GM19240 (cell line): ENCODE results near the gene IKZF1.

Experiments used
- DNase-seq: peaks from one replicate; pipeline ENCODE4 v3.0.0; 2011; ENCODE audit warnings: low spot score; ENCODE audit not compliant: insufficient read length

IKZF1 gene

GRCh38 chr7:50369143-50370026 is 64.9 kb downstream of the IKZF1 start:
- DNase-seq = no peak

DNA sequence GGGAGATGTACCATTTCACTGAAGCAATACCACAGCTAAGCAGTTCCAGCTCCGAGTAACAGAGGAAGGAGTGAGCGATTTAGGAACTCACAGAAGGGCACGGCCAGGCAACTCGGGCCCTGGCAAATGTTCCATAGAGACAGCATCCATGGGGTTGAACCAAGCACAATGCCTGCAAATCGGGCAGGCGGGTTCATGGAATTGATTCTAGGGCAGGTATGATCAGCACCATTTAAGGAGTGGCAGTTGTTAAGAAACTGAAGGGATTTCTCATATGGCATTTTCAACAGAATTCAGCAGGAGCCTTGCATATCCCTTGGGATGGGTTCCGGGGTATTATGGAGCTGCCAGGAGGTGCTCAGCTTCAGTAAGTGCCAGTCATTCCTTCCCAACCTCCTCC is 66.4 kb downstream of the IKZF1 start:
- no peak for DNase-seq

DNA sequence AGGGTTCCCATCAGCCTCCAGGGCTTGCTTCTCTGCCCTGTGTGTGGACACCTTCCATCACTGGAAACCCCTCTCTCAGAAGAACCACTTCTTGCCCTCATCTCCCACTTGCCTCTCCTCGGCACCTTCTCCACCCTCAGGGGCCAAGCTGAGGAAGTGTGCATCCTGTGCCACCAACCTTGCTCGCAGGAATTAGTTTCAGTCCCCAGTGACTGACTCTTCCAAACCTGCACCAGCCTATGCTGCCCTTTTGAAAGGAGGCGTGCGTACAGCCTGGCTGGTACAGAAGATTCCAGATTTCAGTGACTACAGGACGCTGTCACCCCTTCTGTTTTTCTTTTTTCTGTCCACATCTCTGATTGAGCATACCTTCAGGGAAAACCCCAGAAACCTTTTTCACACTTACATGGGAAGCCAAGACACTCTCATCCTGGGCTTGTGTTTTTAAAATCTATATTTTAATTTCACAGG is 67.1 kb downstream of the IKZF1 start:
- DNase-seq = no peak

DNA sequence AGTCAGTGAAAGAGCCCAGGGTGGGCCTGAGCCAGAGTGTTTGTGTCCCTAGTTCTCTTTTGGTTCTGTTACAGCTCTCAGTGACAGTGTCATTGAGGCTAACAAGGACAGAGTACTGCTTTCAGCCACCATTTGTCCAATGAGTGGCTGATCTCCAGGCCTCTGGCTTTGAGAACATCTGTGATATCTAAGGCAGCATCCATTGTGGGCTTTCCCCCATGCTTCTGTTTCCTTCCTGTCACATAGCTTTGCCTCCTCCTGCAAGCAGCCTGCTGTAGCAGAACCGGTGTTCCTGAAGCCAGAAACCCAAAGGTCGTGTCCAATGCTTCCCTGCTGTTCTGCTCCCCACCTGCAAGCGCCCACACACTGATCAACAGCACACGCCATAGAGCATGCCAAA is 68.4 kb downstream of the IKZF1 start:
- no peak for DNase-seq

DNA sequence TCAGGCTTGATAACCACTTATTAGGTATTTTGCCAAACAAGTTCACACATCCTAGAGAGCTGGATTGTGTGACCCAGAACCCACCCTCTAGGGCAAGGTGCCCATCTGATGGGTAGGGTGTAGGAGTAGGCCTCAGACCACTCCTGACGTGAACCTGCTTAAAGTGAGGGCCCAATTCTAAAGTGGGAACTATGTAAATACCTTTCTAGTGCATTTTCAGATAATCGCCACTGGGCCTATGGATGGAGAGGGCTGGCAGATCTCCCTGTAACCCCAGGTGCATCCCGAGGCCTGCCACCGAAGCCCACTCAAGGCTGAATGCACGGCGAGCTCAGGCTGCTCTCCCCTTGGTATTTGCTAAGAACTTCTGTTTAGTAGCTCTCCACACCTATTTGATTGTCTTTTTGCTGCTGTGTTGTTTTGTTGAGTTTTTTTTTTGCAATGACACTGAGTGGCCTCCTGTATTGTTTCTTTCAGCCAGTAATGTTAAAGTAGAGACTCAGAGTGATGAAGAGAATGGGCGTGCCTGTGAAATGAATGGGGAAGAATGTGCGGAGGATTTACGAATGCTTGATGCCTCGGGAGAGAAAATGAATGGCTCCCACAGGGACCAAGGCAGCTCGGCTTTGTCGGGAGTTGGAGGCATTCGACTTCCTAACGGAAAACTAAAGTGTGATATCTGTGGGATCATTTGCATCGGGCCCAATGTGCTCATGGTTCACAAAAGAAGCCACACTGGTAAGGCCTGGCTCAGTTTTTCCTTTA is 71.7 kb downstream of the IKZF1 start:
- no peak for DNase-seq

GRCh38 chr7:50377356-50377755 is 72.8 kb downstream of the IKZF1 start:
- no peak for DNase-seq

GRCh38 chr7:50379082-50379481 is 74.6 kb downstream of the IKZF1 start:
- no peak for DNase-seq

DNA sequence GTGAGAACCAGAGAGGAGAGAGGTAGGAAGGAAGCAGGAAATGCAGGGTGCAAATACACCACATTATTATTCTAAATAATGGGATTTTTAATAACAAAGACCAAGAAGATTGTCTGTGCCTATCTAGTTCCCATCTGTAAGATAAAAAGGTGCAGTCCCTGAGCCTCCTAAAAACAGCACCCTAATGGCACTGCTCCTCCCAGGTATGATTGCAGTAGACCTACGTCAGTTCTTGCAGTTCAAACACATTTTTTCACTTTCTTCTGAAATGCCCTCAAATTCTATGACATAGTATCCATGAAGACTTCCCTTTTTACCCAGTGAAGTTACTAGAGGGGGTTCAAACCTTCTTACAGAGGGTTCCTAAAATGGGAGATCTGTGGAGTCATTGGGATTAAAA is 75.0 kb downstream of the IKZF1 start:
- DNase-seq = no peak

GRCh38 chr7:50382455-50382854 is 77.9 kb downstream of the IKZF1 start:
- no peak for DNase-seq

- DNase-seq = no peak
These were observed 82.8 kb downstream of the IKZF1 start for GRCh38 chr7:50387351-50387750.

- no peak for DNase-seq
These were observed 85.4 kb downstream of the IKZF1 start for GRCh38 chr7:50389961-50390360.

DNA sequence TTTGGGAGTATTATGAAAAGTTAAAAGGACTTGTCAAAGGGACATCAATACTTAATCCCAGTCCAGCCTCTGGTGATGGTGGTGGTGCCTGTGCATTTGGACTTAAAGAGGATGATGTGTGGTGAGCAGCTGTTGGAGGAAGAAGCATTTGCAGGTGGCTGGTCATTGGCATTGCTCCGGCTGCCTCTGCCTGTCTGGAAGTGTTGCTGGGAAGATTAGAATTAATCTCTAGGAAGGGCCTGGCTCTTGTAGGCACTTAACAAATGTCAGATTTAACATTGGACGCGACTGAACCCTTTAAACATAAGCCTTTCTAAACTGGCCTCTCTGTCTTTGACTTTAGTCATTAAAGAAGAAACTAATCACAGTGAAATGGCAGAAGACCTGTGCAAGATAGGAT is 86.9 kb downstream of the IKZF1 start:
- no peak for DNase-seq

DNA sequence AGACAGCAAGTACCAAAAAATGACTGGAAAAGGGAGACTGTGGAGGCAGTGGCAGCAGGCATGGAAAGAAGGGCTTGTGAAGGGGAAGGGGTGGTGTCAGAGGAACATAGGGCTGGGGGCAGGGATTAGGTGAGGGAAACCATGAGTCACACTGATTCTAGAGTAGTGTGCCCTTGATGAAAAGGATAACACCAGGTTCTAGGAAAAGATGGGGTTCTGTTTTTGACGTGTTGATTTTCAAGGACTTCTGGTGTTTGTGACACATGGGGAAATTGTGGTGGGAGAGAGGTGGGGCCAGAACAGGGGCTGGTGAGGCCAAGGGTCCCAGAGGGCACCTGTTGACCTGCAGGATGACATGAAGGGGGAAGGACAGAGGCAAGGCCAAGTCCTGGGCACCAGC is 88.6 kb downstream of the IKZF1 start:
- no peak for DNase-seq

DNA sequence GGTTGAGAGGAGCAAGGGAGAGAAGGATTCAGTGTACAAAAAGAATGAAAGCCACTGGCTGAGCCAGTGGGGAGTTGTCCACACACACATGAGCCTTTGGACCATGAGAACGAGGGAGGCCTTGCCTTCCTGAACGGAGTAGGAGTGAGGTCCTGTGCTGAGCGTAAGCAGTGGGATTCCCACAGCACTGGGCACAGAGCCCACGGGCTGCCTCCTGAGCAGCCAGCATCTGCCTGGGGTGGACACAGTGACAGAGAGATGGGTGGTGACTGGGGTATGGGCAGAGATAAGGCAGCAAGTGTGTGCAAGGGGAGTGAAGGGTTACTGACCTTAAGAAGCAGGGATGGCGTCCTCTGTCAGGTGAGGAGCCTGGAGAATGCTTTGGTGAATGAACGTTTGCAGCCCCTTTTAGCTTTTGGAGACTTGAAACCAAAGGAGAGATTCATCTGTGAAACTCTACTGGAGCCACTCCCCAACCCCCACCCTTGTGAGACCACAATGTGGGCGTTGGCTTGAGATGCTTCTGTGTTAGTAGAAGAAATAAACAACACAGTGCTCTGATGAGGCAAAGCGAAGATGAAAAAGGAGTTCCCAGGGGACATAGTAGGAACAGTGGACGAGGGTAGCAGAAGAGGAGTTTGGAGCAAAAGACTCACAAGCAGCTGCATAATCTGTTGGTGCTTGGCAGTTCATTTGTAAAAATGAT is 89.2 kb downstream of the IKZF1 start:
- DNase-seq = no peak

DNA sequence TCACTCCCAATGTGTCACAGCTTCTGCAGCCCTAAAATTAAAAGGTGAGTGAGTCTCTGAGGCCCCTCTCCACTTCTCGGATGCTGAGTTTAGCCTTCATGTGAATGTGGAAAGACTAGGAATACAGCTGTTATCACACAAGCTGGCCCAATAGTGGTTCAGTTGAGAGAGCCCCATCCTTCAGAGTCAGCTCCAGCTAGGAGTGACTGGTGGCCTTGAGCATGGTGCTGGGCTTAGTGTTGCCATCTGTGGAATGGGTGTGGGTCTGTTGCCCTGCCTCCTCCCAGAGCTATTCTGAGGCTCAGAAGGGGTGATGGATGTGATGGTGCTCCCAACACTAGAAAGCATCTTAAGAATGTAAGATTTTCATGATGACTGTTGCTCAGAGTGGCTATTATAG is 89.8 kb downstream of the IKZF1 start:
- no peak for DNase-seq

DNA sequence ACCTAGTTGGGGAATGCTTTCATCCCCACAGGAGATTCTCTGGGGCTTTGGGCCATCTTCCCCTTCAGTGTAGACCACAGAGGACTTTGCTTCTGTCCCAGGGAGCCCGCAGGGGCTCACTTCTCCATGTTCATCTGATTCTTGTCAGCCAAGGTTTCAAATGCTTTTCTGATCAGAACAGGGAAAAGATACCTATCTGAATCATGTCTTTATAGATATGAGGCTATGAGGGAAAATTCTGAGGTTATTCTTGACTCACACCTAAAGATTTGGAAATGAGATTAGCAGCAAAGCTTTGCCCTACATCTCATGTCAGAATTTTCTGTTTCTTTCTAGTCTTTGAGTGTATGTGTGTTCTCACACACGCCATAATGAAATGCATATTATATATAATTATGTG is 92.3 kb downstream of the IKZF1 start:
- DNase-seq = no peak

- no peak for DNase-seq
These were observed 92.9 kb downstream of the IKZF1 start for GRCh38 chr7:50397320-50397970.

GRCh38 chr7:50397971-50398324 is 93.4 kb downstream of the IKZF1 start:
- DNase-seq = no peak

DNA sequence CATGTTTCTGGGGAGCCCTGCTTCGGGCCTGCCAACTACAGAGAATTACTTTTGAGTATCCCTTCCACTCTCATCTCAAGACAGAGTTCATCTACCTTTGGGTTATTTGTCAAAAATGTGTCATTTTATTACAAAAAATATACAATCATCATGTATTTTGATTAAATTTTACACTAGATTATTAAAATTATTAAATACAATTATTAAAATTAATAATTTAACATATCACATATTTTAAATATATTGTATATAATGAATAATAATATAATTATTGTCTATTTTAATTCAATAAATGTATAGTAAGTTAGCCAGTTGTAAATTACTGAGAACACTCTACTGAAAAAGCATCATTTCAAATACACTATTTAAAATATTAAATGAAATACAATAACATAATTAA is 94.7 kb downstream of the IKZF1 start:
- no peak for DNase-seq

GRCh38 chr7:50399635-50400034 is 95.1 kb downstream of the IKZF1 start:
- DNase-seq = no peak

GRCh38 chr7:50400114-50400513 is 95.6 kb downstream of the IKZF1 start:
- DNase-seq = no peak

GRCh38 chr7:50404392-50404791 is 99.9 kb downstream of the IKZF1 start:
- DNase-seq = no peak
